Dedifferentiated amniotic fluid mesenchymal stem cell (primary cell): Measurements from ENCODE around the gene BICD2.
A peak's percentile ranks its signal among the peaks of the same experiment; 100 is the strongest.

Source experiments
- DNase-seq: peaks from one replicate; pipeline ENCODE4 v3.0.0-alpha.2; 2016; ENCODE audit errors: extremely low spot score

BICD2 gene

DNA sequence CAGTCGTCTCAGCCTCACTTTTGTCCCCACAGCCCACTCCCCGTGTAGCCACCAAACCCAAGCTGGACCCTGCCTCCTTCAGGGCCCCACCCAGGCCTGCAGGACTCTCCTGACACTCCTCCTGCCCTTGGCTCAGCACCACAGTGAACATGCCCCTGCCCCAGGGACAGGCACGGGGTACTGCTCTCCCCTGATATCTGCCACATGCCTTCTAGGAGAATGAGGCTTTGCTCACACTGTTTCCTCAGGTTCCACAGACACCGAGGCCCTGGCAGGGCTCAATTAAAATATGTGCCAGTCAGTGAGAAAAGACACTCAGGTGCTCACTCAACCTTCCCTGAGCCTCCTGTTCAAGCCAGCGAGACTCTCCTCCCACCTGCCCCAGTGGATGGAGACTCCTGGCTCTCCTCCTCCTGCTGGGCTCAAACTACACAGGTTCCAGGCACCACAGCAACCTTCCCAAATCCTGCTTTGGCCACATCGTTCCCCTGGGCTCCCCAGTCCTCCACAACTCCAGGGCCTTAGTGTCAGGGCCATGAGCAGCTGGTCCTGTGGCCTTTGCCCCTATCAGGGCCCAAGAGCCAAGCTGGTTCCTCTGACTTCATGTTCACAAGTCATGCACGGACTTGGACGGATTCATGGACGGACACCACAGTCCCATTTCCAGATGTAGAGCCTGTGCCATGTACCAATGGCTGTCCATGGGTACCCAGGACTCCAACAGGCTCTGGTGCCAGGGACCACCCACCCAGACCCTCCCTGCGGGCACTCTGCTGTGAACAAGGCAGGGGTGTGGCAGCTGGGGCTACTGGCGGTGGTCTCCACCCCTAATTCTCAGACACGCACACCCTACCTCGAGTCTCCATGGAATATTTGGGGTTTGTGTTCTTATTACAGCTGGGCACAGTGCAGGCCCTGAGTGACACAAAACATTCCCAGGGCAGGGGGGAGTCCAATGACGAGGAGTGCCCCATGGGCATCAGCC lies 36.6 kb downstream of the BICD2 start:
- no peak for DNase-seq

DNA sequence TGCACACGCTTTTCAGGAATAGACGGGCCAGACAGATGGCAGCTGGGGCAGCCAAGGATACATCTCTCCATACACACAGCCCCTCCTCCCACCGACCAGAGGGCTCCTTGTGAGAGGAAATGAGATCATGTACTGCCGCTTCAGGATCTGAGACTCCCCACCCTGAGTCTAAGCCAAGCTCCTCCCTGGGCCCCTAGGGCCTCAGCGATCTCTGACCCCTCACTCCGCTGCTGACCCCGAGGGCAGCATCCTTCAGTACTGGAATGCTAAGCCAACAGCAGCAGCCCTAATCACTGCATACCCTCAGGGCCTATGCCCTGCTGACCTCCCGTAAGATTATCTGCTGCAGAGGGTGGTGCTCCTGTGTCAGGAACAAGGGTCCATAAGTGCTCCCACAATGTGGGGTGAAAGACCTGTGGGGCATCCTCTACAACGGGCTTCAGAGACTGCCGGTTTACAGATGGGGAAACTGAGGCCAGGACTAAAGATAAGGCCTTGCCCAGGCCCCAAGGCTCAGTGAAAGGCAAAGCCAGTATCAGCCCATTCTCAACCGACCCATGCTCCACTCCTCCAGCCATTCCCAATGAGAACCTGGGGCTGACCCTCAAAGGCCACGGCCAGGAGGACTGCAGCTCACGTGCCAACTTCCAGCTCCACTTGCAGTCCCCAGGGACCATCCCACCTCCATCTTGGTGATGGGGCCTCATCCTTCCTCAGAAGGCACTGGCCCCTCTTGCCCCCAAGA lies 37.5 kb downstream of the BICD2 start:
- DNase-seq: no peak

DNA sequence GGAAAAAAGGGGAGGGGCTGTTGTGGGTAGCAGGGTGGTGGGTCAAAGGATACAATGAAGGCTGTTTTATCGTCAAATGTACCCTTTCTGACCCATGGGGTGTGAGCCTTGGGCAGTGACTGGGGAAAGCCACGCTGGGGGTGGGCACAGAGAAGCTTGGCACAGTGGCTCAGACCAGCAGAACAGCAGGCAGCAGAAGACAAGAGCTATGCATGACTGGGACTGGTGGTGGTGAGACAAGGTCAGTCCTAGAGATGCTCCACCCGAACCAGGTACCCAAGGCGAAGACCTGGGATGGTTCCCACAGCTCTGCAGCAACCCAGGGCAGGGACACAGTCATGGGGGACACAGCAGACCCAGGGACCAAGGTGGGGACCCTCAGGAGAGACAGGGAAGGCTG lies 38.3 kb downstream of the BICD2 start:
- no peak for DNase-seq

DNA sequence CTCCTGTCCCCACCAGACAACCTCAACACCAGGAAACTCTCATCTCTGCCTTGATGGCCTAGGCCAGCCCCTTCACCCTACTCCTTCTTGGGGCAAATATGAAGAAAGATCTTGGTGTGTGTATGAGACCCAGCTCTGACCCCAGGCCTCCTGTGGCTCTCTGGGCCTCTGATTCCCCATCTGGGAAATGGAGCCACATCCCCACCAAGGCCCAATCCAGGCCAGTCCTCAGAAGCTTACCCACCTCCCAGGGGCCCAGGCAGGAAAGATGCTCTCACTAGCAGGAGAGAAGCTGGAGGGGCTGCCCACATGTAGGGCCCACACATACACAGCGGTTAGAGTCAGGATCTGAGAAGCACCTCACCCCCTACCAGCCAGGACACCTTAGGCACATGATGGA lies 38.9 kb downstream of the BICD2 start:
- no peak for DNase-seq

DNA sequence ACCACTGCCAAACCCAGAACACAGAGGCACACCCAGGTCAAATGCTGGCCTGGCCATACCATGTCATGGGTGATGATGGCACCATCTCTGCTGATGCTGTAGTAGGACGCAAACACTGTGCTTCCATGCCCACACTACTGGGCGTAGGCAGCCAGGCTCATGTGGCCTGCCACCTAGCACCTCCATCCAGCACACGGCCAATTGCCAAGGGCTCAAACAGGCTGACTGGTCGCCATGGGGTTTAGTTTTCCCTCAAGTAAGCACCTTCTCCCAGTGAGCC lies 39.4 kb downstream of the BICD2 start:
- DNase-seq: no peak

DNA sequence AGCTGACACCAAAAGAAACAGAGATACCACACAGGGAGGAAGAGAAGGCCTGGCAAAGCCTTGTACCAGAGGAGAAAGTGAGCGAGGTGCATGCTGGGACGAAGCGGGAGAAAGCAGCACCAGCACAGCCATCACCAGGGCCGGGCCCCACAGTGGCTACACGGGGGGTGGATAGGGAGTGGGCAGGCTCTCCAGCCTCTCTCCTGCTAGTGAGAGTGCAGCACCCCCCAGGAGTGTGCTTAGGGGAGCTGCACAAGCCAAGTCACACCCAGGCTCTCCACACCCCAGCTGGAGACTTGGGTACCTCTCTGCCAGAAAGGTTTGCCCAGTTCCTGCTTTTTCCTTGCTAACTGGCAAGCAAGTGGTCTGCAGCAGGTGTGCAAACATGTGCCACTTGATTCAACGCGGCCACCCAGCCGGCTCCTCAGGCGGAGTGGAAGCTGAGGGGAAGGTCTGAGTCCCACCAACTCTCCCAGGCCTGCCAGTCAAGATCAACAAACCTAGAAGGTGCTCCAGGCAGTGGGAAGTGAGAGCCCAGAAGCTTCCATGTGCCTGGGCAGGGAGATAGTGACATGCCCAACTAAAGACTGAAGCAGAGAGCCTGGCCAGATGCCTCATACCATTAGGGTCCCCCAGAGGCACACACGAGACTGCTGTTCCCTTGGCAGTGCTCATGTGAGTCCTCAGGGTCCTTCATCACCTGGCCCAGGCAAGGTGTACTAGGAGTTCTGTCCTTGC lies 39.9 kb downstream of the BICD2 start:
- DNase-seq: no peak

DNA sequence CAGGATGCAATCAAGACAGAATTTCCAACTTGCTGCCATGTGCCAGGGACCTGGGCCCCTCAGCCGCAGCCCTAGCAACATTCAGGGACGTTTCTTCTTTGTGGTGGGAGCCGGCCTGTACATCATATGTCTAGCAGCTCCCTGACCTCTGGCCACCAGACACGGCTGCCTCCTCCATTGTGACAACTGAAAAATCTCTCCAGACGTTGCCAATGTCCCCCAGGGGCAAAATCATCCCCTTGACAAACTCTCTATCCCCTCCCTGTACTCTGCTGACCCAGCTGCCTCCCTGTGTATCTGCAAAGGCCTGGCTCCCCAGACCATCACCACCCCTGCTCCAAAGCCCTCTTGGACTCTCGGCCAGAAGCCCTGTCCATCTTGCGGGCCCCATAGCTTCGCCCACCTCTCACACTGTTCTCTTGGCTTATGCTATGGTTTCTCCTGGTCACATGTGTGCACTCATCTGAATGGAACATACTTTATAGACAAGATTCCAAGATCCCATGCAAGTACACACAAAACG lies 40.8 kb downstream of the BICD2 start:
- no peak for DNase-seq

DNA sequence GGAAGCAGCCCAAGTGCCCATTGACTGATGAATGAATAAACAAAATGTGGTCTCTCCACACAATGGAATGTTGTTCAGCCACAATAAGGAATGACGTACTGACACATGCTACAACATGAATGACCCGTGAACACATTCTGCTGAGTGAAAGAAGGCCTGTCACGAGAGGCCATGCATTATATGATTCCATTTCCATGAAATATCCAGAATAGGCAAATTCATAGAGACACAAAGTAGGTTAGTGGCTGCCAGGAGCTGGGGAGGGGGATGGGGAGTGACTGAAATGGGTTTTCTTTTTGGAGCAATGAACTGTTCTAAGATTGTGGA lies 41.4 kb downstream of the BICD2 start:
- DNase-seq: peak; percentile 84

DNA sequence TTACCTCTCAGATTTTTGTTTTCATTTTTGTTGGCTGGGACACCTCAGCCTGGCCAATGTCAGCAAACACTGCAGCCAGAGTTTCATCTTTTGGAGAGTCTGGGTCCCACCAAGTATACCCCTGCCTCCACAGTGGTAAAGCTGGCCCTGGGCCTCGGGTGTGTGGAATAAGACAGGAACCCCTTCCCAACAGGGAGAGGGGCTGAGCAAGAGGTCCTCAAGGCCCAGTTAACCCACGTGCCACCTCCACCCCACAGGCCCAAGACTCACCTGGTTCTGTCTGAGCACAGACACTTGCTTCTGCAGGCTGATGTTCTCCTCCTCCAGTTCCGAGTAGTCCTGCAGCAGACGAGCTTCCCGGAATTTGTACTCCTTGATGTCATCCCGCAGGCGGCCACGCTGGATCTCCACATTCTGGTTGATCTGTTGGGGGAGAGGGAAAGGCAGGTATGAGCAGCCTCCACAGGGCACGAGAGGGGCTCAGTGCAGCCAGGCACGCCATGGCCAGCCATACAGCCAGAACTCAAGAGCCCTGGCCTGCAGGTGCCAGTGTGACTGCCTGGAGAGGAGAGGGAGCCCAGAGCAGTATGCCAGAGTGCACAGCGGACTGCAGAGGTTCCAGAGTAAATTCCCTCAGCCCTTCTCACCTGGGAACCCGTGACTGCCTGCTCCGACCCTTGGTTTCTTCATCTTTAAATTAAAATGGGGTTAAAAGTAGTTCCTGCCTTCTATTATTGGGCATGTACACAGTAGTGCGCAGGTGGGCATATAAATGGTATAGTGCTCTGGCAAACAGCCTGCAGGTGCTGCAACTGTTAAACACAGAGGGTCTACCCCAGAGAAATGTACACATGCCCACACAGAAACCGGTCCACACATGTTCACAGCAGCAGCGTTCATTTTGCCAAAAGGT lies 42.0 kb downstream of the BICD2 start:
- no peak for DNase-seq

DNA sequence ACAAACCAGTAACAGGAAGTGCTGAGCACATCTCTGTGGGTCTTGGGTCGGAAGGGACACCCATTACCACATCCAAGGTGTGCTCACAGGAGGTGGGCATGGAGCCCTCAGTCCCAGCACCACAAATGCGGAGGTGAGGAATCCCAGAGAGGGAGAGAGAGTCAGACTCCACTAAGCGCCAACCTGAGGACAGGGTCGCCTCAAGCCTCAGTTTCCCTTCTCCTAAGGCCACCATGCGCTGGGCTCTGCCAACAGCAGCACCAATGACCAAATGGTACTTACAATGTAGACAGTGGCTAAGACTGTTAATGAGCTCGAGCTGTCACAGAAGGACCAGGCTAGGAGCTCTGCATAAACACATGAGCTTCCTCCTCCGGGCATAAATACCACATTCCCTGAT lies 43.1 kb downstream of the BICD2 start:
- no peak for DNase-seq

DNA sequence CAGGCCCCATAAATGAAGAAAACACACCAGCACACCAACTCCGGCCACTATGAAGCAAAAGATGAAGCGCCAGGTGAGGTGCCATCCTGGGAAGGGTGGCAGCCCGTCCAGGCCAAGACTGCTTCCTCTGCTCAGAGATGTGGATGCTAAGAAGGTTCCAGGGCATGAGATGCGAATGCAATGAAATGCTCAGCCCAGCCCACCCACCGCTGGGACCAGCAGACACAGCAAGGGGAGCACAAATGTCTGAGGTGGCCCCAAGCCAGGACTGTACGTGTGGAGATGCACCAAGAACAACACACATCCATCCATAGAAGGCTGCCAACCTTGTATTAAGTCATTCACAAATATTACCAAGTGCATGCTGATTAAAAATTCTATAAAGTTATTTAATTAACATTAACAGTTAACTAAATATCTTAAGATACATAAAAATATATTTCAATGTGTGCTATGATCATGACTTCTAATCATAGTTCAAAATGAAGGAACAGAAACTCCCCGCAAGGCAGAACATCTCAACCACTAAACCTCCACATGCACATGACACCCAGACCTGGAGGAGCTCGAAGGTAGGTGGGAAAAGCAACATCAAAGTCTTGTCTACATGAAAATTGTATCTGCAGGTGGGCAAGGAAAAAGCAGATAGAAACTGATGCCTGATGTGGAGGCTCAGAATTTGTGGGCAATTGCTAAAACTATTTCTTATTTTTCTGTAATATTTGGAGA lies 43.7 kb downstream of the BICD2 start:
- DNase-seq: no peak

DNA sequence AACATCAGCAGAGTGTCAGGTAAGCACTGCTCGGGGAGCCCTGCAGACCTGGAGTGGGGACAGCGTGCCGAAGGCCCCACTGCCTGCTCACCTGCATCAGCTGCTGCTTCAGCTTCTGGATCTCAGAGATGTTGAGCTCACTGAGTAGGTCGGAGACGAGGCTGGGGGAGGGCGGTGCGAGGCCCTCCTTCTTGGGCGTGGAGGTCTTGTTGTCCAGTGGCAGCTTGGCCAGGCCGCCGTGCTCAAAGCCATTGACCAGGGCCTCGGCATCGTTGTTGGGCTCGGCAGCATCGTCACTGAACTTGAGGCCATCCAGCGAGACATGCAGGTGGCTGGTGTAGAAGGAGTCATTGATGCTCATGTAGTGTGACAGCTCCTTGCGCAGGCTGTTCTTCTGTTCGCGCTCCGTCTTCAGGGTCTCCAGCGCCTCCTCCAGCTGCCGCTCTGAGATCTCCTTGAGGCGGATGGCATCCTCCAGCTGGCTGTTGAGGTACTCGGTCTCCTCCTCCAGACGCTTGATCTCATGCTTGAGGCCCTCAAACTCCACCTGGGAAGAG lies 44.3 kb downstream of the BICD2 start:
- DNase-seq: no peak

DNA sequence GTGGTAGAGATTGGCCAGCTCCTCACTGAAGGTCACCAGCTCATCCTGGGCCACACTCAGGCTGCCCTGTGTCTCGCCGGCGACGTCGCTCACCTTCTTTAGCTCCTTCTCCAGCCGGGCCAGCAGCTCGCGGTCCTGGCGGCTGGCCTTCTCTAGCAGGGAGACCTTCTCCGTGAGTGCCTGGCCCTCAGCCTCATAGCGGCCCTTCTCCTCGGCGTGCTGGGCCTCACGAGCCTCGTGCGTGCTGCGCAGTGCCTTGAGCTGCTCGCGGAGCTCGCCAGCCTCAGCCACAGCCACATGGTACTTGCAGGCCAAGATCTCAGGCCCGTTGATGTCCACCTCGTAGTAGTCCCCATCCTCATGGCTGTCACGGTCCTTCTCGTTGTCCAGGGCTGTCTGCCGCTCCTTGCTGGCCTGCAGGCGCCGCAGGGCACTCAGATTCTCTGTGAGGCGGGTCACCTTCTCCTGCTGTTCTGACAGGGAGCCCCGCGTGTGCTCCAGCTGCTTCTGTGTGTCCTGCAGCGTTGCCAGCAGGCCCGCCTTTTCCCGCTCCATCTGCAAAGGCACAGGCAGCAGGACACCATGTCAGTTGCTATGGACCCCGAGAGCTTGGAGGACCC lies 45.5 kb downstream of the BICD2 start:
- no peak for DNase-seq

DNA sequence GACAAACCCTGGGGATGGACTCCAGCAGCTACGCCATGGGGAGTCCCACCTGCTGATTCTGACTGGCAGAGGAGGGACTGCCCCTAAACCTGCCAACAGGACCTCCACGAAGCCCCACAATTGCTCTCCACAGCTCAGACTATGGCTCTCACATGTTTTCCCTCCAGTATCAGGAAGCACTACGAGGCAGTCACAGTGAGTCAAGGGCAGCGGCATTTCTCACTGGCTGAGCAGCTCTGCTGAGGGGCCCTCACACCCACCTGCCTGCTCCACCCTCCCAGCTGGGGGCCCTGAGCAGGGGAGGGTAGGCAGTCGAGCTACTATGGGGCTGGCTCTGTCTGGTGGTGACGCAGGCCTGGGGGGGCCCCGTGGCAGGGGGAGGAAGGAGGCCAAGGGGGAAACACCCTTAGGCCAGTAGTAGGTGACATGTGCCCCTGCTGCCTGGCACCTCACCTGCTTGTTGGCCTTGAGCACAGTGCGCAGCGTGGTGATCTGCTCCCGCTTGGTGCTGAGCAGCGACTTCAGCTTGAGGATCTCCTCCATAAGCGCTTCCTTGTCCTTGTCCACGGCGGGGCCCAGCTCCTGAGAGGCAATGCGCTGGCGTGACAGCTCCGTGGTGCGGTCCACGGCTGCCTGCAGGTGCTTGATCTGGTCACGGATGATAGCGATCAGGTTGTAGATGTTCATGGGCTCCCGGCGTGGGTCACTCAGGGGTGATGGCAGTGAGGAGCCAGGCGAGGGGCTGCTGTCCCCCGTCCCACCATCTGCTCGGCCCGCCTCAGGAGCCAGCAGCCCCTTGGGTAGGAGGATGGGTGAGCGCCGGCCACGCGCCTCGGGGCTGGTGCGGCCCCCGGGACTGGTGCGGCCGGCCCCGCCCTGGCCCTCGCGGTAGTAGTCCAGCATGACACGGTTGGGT lies 46.3 kb downstream of the BICD2 start:
- DNase-seq: no peak

DNA sequence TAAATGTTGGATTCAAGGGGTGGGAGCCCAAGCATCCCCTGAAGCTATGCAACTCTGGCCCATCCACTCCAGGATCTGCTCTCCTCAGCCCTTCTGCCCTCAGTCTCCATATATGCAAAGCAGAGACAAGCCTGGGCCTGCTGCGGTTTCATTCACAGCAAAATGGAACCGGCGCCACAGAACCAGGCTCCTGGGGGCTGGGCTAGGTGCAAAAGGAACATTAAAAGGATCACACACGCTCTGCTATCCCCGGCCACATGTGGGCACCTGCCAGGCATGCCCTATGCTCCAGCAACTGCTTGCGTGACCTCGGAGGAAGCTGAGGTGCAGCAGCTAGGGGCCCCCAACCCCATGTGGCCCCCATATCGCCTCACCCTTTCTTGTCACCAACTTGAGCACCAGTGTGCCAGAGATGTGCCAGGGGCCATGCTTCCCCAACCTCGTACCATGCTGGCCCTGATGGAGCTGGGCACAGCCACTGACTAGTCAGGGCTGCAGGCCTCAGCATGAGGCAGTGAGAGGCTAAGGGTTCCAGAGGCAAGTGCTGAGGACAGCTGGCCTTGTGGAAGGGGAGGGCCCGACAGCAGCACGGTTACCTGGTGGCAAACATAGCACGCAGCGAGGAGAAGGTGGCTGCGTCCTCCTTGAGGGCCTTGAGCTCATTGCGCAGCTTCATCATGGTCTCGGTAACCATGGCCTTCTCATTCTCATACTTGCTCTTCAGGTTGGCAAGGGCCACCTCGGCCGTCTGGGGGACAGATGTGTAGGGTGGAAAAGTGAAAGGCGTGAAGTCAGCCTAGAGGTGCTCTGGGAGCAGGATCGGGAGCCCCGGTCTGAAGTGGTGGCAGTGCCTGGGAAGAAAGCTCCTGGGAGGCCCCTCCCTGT lies 47.2 kb downstream of the BICD2 start:
- no peak for DNase-seq

DNA sequence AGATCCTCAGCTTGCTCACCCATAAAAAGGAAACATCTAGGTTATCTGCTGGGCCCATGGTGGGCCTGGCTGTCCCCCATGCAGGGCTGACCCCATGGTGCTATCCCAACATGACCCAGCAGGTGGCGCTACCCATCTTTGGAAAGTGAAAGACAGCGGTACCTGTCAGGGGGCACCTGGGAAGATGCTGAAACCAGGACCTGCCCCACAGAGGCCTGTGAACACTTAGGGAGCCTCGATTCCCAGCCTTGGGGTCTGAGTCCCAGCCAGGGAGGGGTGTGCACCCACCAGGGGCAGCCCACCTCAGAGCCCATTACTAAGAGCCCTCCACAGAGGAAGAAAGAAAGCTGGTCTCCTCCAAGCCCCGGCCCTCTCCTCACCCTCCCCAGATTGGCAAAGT lies 48.1 kb downstream of the BICD2 start:
- no peak for DNase-seq

DNA sequence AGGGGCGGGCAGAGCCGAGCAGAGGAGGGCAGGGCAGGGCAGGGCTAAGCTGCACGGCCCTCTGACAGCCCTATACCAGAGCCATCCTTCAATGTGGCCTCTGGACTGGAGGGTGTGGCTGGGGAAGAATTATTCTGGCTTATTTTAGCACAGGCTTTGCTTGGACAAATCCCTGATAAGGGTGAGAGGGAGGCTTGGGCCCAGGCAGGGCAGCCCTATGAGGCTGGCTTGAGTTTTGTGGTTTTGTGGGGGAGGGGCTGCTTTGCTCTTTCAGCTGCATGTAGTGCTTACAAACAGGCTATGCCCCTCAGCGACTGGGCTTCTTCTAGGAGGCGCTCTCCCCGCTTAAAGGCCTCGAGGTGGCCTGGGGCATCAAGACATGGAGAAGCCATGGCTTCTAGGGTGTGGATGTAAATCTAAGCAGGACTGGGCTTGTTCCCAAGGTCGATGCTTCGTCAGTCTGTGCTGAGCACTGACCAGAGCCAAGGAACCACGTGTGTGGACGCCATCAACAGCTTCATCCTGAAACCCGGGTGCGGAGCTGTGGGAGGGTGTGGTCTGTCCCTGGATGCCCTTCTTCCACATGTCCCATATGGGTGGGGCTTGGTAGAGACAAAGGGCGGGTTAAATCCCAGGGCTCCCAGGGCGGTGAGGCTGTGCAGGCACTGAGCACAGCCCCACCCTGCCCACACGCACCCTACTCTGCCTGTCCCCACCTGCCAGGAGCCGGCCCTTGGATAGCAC lies 49.0 kb downstream of the BICD2 start:
- DNase-seq: no peak
